Endothelial cell of umbilical vein (primary cell): Measurements from ENCODE around the gene RHOB. TPM values are rescaled to one million over a fixed set of nuclear protein-coding genes. Genes with fewer than 3 reads are reported as not detected.

Experiments used
- BruUV-seq: library from RNA; stranded (reverse); fragments of 400-500 nt; replicated peaks from 2 replicates; lab custom pipeline; 2021; lab: Mats Ljungman, UMichigan
- CTCF ChIA-PET: fragments of 300-600, 350-600 bp; sonication (Branson Sonifier 250); formaldehyde crosslinking; loops from one replicate; lab custom pipeline; 2021; ENCODE audit warnings: antibody characterized with exemption, inconsistent platforms; lab: Charles Lee
- POLR2A ChIA-PET: fragments of 300-600, 350-600 bp; sonication (Branson Sonifier 250); formaldehyde crosslinking; loops from one replicate; lab custom pipeline; 2021; ENCODE audit warnings: antibody characterized with exemption, inconsistent platforms; lab: Charles Lee
- DNase-seq: peaks from one replicate; pipeline ENCODE4 v3.0.0-alpha.2; 2011; ENCODE audit warnings: low read depth, low spot score
- FAIRE-seq: peaks from 2 replicates; lab custom pipeline; 2011; peaks lifted over from hg19 to GRCh38; lab: Jason Lieb, UNC
- H2AFZ ChIP-seq: 2 replicates; pipeline ENCODE4 v1.6.0; 2012; ENCODE audit warnings: low read depth, low read length, control low read depth, inconsistent platforms
- H3K27ac ChIP-seq: 2 replicates; pipeline ENCODE4 v1.5.1; 2011; ENCODE audit warnings: low read depth, mild to moderate bottlenecking, control low read depth, low read length, moderate library complexity; ENCODE audit not compliant: insufficient read depth
- H3K27me3 ChIP-seq, 2 experiments: 2 replicates each; pipeline versions ENCODE4 v1.6.0 to v1.6.1; 2011; ENCODE audit warnings: low read length in 2 of 2, mixed read lengths in 1 of 2; ENCODE audit not compliant: control insufficient read depth in 2 of 2, insufficient read depth in 2 of 2
- H3K36me3 ChIP-seq, 2 experiments: 2 replicates in 1 of 2; 3 replicates in 1 of 2; pipeline ENCODE4 v1.5.1; 2011; ENCODE audit warnings: low read length in 2 of 2, mild to moderate bottlenecking in 1 of 2, moderate library complexity in 1 of 2; ENCODE audit not compliant: control insufficient read depth in 2 of 2, insufficient read depth in 2 of 2; ENCODE audit errors: extremely low read depth in 1 of 2
- H3K4me1 ChIP-seq: 3 replicates; pipeline ENCODE4 v1.5.1; 2011; ENCODE audit warnings: mild to moderate bottlenecking, low read length; ENCODE audit not compliant: control insufficient read depth, insufficient read depth; ENCODE audit errors: extremely low read depth
- H3K4me2 ChIP-seq: 2 replicates; pipeline ENCODE4 v1.6.1; 2011; ENCODE audit warnings: low read length, control low read depth, mixed read lengths; ENCODE audit not compliant: insufficient read depth
- H3K4me3 ChIP-seq, 3 experiments: fragments of 200-600 bp in 1 of 3; sonication (generic), shearing (Covaris generic) in 1 of 3; replicated peaks in 1 of 3; 2 replicates each; pipeline ENCODE4 v1.5.1; 2011 to 2016; ENCODE audit warnings: control low read depth in 3 of 3, low read length in 3 of 3, mild to moderate bottlenecking in 2 of 3, inconsistent platforms in 1 of 3, low read depth in 1 of 3, moderate library complexity in 1 of 3; ENCODE audit not compliant: insufficient read depth in 1 of 3
- H3K79me2 ChIP-seq: 2 replicates; pipeline ENCODE4 v1.6.0; 2012; ENCODE audit warnings: low read length, inconsistent platforms; ENCODE audit not compliant: control insufficient read depth, insufficient read depth
- H3K9ac ChIP-seq: replicated peaks from 2 replicates; pipeline ENCODE3; 2011; ENCODE audit warnings: low read length, control low read depth; ENCODE audit not compliant: insufficient read depth; ENCODE audit errors: extremely low read depth
- H3K9me1 ChIP-seq: replicated peaks from 3 replicates; pipeline ENCODE4 v1.6.0; 2011; ENCODE audit warnings: mild to moderate bottlenecking, low read length; ENCODE audit not compliant: control insufficient read depth, insufficient read depth; ENCODE audit errors: extremely low read depth
- H3K9me3 ChIP-seq: replicated peaks from 2 replicates; pipeline ENCODE4 v1.5.1; 2012; ENCODE audit warnings: low read length, inconsistent platforms; ENCODE audit not compliant: control insufficient read depth, insufficient read depth
- H4K20me1 ChIP-seq: replicated peaks from 2 replicates; pipeline ENCODE3; 2011; ENCODE audit warnings: mild to moderate bottlenecking, low read length; ENCODE audit not compliant: control insufficient read depth, insufficient read depth; ENCODE audit errors: extremely low read depth
- CTCF ChIP-seq, 2 donors: IDR thresholded peaks; 1 replicate in 1 of 2; 2 replicates in 1 of 2; pipeline ENCODE4 v1.5.1; 2011; ENCODE audit warnings: low read length in 2 of 2, mild to moderate bottlenecking in 2 of 2, moderate library complexity in 2 of 2, control low read depth in 1 of 2, inconsistent platforms in 1 of 2, low read depth in 1 of 2; ENCODE audit not compliant: insufficient read depth in 1 of 2; ENCODE audit errors: extremely low read depth in 1 of 2
- EZH2 ChIP-seq: IDR thresholded peaks from 2 replicates; pipeline ENCODE4 v1.6.1; 2012; ENCODE audit warnings: borderline replicate concordance, low read depth, mild to moderate bottlenecking, moderate library complexity, low read length, inconsistent platforms; ENCODE audit not compliant: severe bottlenecking
- FOS ChIP-seq: IDR thresholded peaks from 2 replicates; pipeline ENCODE4 v1.6.1; 2011; ENCODE audit warnings: mild to moderate bottlenecking, low read length, moderate library complexity, borderline replicate concordance; ENCODE audit not compliant: insufficient read depth
- GATA2 ChIP-seq: IDR thresholded peaks from 2 replicates; pipeline ENCODE4 v1.7.0; 2011; ENCODE audit warnings: low read depth, mild to moderate bottlenecking, moderate library complexity, mixed read lengths, low read length; ENCODE audit not compliant: insufficient read length, insufficient read depth
- JUN ChIP-seq: IDR thresholded peaks from 2 replicates; pipeline ENCODE4 v1.6.1; 2011; ENCODE audit warnings: borderline replicate concordance, low read depth; ENCODE audit not compliant: insufficient read length, insufficient read depth
- MAX ChIP-seq: IDR thresholded peaks from 2 replicates; pipeline ENCODE4 v1.6.1; 2011; ENCODE audit not compliant: insufficient read depth, insufficient read length
- MYC ChIP-seq: IDR thresholded peaks from one replicate; pipeline ENCODE4 v1.6.1; 2011; ENCODE audit warnings: mild to moderate bottlenecking, low read depth, low read length
- POLR2A ChIP-seq: IDR thresholded peaks from 2 replicates; pipeline ENCODE4 v1.6.1; 2012; ENCODE audit warnings: low read depth, mild to moderate bottlenecking, control low read depth, low read length
- POLR2AphosphoS5 ChIP-seq: IDR thresholded peaks from 2 replicates; pipeline ENCODE4 v1.6.1; 2012; ENCODE audit warnings: low read depth, mild to moderate bottlenecking, control low read depth, low read length, moderate library complexity; ENCODE audit not compliant: insufficient read depth
- dilution Hi-C: fragments of 300-500 bp; cut with MboI; formaldehyde crosslinking; loops from one replicate; pipeline ENCODE4 v1.15.0; 2019; ENCODE audit warnings: low sequenced_read_pairs; ENCODE audit not compliant: extremely low pct_ligation_motif_present
- intact Hi-C: fragments of 100-400 bp; cut with micrococcal nuclease; formaldehyde crosslinking; loops from one replicate; pipeline ENCODE4 v1.10.0; 2022
- polyA plus RNA-seq, 4 experiments: library from polyadenylated mRNA; depleted of rRNA in 3 of 4; stranded (reverse) in 3 of 4; unstranded in 1 of 4; fragments of >200 nt; gene quantifications; 2 replicates each; pipeline versions ENCODE4 v1.2.1 to v1.2.3, GENCODE V29; 2011 to 2012; ENCODE audit warnings: missing spikeins in 1 of 4
- total RNA-seq: library from RNA; stranded (reverse); gene quantifications from 2 replicates; pipeline ENCODE4 v1.2.3, GENCODE V29; 2021

Gene RHOB
- total and polyA plus RNA-seq, 2 donors (not counting 3 experiments of a cell fraction or from before 2014, with no cell fraction given), result 830 to 1,101 TPM

GRCh38 chr2:20456636-20457426 is 10.0 kb downstream of the RHOB start:
- dilution Hi-C loops, result no loop called here
- Histone ChIP-seq H2AFZ (no peak overlapping the region), H3K4me3 (no peak overlapping the region), H3K4me1 (no peaks in the 10 kb centered on the region), H3K9ac (no peak overlapping the region), H3K4me2 (no peak overlapping the region), H3K27ac (no peak overlapping the region), H3K9me3 (no peaks in the 10 kb centered on the region), H3K9me1 (no peaks in the 10 kb centered on the region), H4K20me1 (no peaks in the 10 kb centered on the region), H3K27me3 (no peaks in the 10 kb centered on the region), H3K79me2 (no peaks in the 10 kb centered on the region), H3K36me3 (no peaks in the 10 kb centered on the region)
- no TSS peak for BruUV-seq
- ChIA-PET POLR2A (interaction anchor here (1.6 kb wide), 1 partner anchor 10 kb away, joined by 5 read pairs; the partner anchor contains the start of gene RHOB), CTCF (interaction anchor here (0.7 to 1.2 kb wide), 2 partner anchors 124 to 144 kb away, joined by 3 read pairs; no protein-coding TSS in a partner anchor)
- DNase-seq (peak; percentile 30), FAIRE-seq (peak; percentile 26)
- intact Hi-C loops, result no loop called here
- TF ChIP-seq MYC, result no peak
- no peak for TF ChIP-seq POLR2A
- TF ChIP-seq JUN, result no peak
- TF ChIP-seq MAX, result no peak
- no peak for TF ChIP-seq EZH2
- TF ChIP-seq GATA2, result no peak
- no peak for TF ChIP-seq CTCF (IDR thresholded peaks at IDR 0.05; ENCODE audit: extremely low read depth in 1 of 2, insufficient read depth in 1 of 2, low read depth in 1 of 2, low read length in 2 of 2)
- TF ChIP-seq POLR2AphosphoS5, result no peak
- no peak for TF ChIP-seq FOS
